ENCODE measurements around the gene GRAMD2B. TPM values are rescaled to one million over a fixed set of nuclear protein-coding genes. Genes with fewer than 3 reads are reported as not detected.

The GRAMD2B gene
- total RNA-seq, 1 experiment from 2014 or later: 7.2 TPM

- no peaks in the 10 kb centered on the region for H3K79me2 ChIP-seq (ENCODE audit: insufficient read depth, low read length)
- H3K4me3 ChIP-seq (replicated peaks in 1 of 2; ENCODE audit: low read depth in 1 of 2, low read length in 2 of 2): no peak overlapping the region
- no peak overlapping the region for H2AFZ ChIP-seq (ENCODE audit: low read depth, low read length, poor library complexity, severe bottlenecking)
- no peaks in the 10 kb centered on the region for H4K20me1 ChIP-seq (ENCODE audit: insufficient read depth)
- ATAC-seq (no peak), DNase-seq (ENCODE audit: low read depth, low spot score) (no peak)
- BruUV-seq (replicated peaks): no TSS peak
- no peak for TF ChIP-seq SRF (IDR thresholded peaks at IDR 0.05; ENCODE audit: low read depth)
- no peak for TF ChIP-seq RAD21 (IDR thresholded peaks at IDR 0.05; ENCODE audit: low read depth)
- H3K27ac ChIP-seq (ENCODE audit: low read depth, low read length): no peak overlapping the region
- peaks cover 0 to 2% of the 10 kb centered on the region in 2 experiments; a peak in 2 of 4 replicates for H3K4me1 ChIP-seq (ENCODE audit: control insufficient read depth in 1 of 2, insufficient read depth in 2 of 2, low read length in 2 of 2)
- no peak overlapping the region for H3K9ac ChIP-seq (ENCODE audit: low read length)
- ChIA-PET POLR2A (no interaction called here), CTCF (interaction anchor here (1.6 kb wide), 1 partner anchor 10 kb away, joined by 4 read pairs; no protein-coding TSS in a partner anchor), RAD21 (ENCODE audit: low non-redundant PET in 1 of 2, low total read pairs in 2 of 2, uncharacterized antibody in 2 of 2, unreplicated experiment in 2 of 2) (no interaction called here)
- H3K9me3 ChIP-seq (ENCODE audit: control insufficient read depth in 1 of 2, insufficient read depth in 1 of 2, low read depth in 1 of 2, low read length in 2 of 2): no peaks in the 10 kb centered on the region
- H3K27me3 ChIP-seq (ENCODE audit: insufficient read depth, low read length): no peaks in the 10 kb centered on the region
- H3K36me3 ChIP-seq (ENCODE audit: control insufficient read depth in 1 of 2, insufficient read depth in 2 of 2, low read length in 2 of 2): no peaks in the 10 kb centered on the region
- intact Hi-C loops (cut with micrococcal nuclease): no loop called here
- H3K4me2 ChIP-seq (ENCODE audit: low read length): no peak overlapping the region
- no peaks in the 10 kb centered on the region for H3K9me2 ChIP-seq (ENCODE audit: insufficient read depth)
Measured at GRCh38 chr5:126520593-126520953, 97.4 kb downstream of the GRAMD2B start.

GRCh38 chr5:126521130-126521529 lies 97.9 kb downstream of the GRAMD2B start:
- H2AFZ ChIP-seq (ENCODE audit: low read depth, low read length, poor library complexity, severe bottlenecking): no peak overlapping the region
- CTCF ChIA-PET: interaction anchor here (1.3 to 1.6 kb wide), 2 partner anchors 9 to 21 kb away, joined by 4 read pairs; no protein-coding TSS in a partner anchor
- no peaks in the 10 kb centered on the region for H3K79me2 ChIP-seq (ENCODE audit: insufficient read depth, low read length)
- no TSS peak for BruUV-seq (replicated peaks)
- DNase-seq (ENCODE audit: low read depth, low spot score) (no peak), ATAC-seq (no peak)
- no peaks in the 10 kb centered on the region for H4K20me1 ChIP-seq (ENCODE audit: insufficient read depth)
- H3K9me2 ChIP-seq (ENCODE audit: insufficient read depth): no peaks in the 10 kb centered on the region
- no peaks in the 10 kb centered on the region for H3K36me3 ChIP-seq (ENCODE audit: control insufficient read depth in 1 of 2, insufficient read depth in 2 of 2, low read length in 2 of 2)
- H3K27me3 ChIP-seq (ENCODE audit: insufficient read depth, low read length): no peaks in the 10 kb centered on the region
- H3K9ac ChIP-seq (ENCODE audit: low read length): no peak overlapping the region
- RAD21 ChIA-PET (ENCODE audit: low non-redundant PET in 1 of 2, low total read pairs in 2 of 2, uncharacterized antibody in 2 of 2, unreplicated experiment in 2 of 2): no interaction called here
- no peaks in the 10 kb centered on the region for H3K9me3 ChIP-seq (ENCODE audit: control insufficient read depth in 1 of 2, insufficient read depth in 1 of 2, low read depth in 1 of 2, low read length in 2 of 2)
- H3K4me2 ChIP-seq (ENCODE audit: low read length): no peak overlapping the region
- no peak overlapping the region for H3K4me3 ChIP-seq (replicated peaks in 1 of 2; ENCODE audit: low read depth in 1 of 2, low read length in 2 of 2)
- TF ChIP-seq CBX3 (IDR thresholded peaks at IDR 0.05; ENCODE audit: low read depth) (no peak), TCF7L2 (IDR thresholded peaks at IDR 0.05; ENCODE audit: borderline replicate concordance, extremely low read depth, insufficient read depth, insufficient read length) (no peak), POLR2AphosphoS5 (IDR thresholded peaks at IDR 0.05; ENCODE audit: low read depth, low read length) (no peak), MAX (IDR thresholded peaks at IDR 0.05) (no peak), FOSL1 (IDR thresholded peaks at IDR 0.05; ENCODE audit: low read depth) (no peak), POLR2A (IDR thresholded peaks at IDR 0.05; ENCODE audit: borderline replicate concordance, extremely low read depth, insufficient read depth, insufficient read length) (no peak), SIN3A (IDR thresholded peaks at IDR 0.05; ENCODE audit: low read depth) (no peak), JUND (IDR thresholded peaks at IDR 0.05) (no peak), SP1 (IDR thresholded peaks at IDR 0.05; ENCODE audit: low read depth) (no peak), EZH2phosphoT487 (IDR thresholded peaks at IDR 0.05; ENCODE audit: borderline replicate concordance) (no peak), EZH2 (IDR thresholded peaks at IDR 0.05) (no peak), REST (IDR thresholded peaks at IDR 0.05; ENCODE audit: low read depth) (no peak)
- POLR2A ChIA-PET: no interaction called here
- intact Hi-C loops (cut with micrococcal nuclease): no loop called here
- no peak overlapping the region for H3K27ac ChIP-seq (ENCODE audit: low read depth, low read length)
- H3K4me1 ChIP-seq (ENCODE audit: control insufficient read depth in 1 of 2, insufficient read depth in 2 of 2, low read length in 2 of 2): peaks cover 0 to 7% of the 10 kb centered on the region in 2 experiments; a peak in 2 of 4 replicates
